ENCODE data around the gene POLR3C. TPM values are rescaled to one million over a fixed set of nuclear protein-coding genes. Genes with fewer than 3 reads are reported as not detected.
"Not testable (repeated sequence)": the region's sequence is repeated elsewhere in the genome, so short reads cannot be mapped to it uniquely, and the experiment has no call there.

Gene POLR3C
- total RNA-seq, 2 experiments from 2014 or later = 38.2 to 39.4 TPM

- no peak for TF ChIP-seq CTCF (IDR thresholded peaks at IDR 0.05)
- H3K36me3 Mint-ChIP-seq (ENCODE audit: low read depth) = peaks cover 9% of the 10 kb centered on the region
- peaks cover 49% of the 10 kb centered on the region for H3K4me1 Mint-ChIP-seq (ENCODE audit: low read depth)
- H3K27me3 Mint-ChIP-seq = no peaks in the 10 kb centered on the region
- ATAC-seq = no peak
- DNase-seq = no peak
- CTCF ChIA-PET = interaction anchor here (1.5 to 4.7 kb wide), 2 partner anchors 18 to 40 kb away, joined by 5 to 19 read pairs; partner anchors contain the start of gene NUDT17
- no peak overlapping the region for H3K4me3 Mint-ChIP-seq
- H3K9me3 Mint-ChIP-seq = no peaks in the 10 kb centered on the region
- no peak overlapping the region for H3K27ac Mint-ChIP-seq
- POLR2A ChIA-PET = interaction anchor here (1.5 kb wide), 1 partner anchor 10 kb away, joined by 3 read pairs; no protein-coding TSS in a partner anchor
- intact Hi-C loops (cut with micrococcal nuclease) = no loop called here
These were observed 19.6 kb upstream of the POLR3C start for GRCh38 chr1:145804235-145805045.

- H3K9me3 Mint-ChIP-seq = no peaks in the 10 kb centered on the region
- ChIA-PET POLR2A (interaction anchor here (1.5 kb wide), 1 partner anchor 10 kb away, joined by 3 read pairs; no protein-coding TSS in a partner anchor), CTCF (interaction anchor here (0.9 to 4.7 kb wide), 3 partner anchors 19 to 40 kb away, joined by 4 to 19 read pairs (median 5); partner anchors contain the start of gene NUDT17)
- no peak overlapping the region for H3K27ac Mint-ChIP-seq
- peaks cover 45% of the 10 kb centered on the region for H3K4me1 Mint-ChIP-seq (ENCODE audit: low read depth)
- ATAC-seq (no peak), DNase-seq (no peak)
- peaks cover 5% of the 10 kb centered on the region for H3K36me3 Mint-ChIP-seq (ENCODE audit: low read depth)
- H3K4me3 Mint-ChIP-seq = no peak overlapping the region
- H3K27me3 Mint-ChIP-seq = no peaks in the 10 kb centered on the region
- intact Hi-C loops (cut with micrococcal nuclease) = no loop called here
- no peak for TF ChIP-seq CTCF (IDR thresholded peaks at IDR 0.05)
These were observed 18.9 kb upstream of the POLR3C start for GRCh38 chr1:145805057-145805456.

- DNase-seq (no peak), ATAC-seq (no peak)
- Mint-ChIP-seq H3K4me1 (ENCODE audit: low read depth) (peaks cover 39% of the 10 kb centered on the region), H3K9me3 (no peaks in the 10 kb centered on the region), H3K27me3 (no peaks in the 10 kb centered on the region), H3K36me3 (ENCODE audit: low read depth) (peaks cover 5% of the 10 kb centered on the region), H3K27ac (no peak overlapping the region), H3K4me3 (no peak overlapping the region)
- intact Hi-C loops (cut with micrococcal nuclease) = no loop called here
- CTCF ChIA-PET = interaction anchor here (1.2 to 4.7 kb wide), 4 partner anchors 10 to 85 kb away, joined by 3 to 19 read pairs (median 4); partner anchors contain the start of gene NUDT17
- POLR2A ChIA-PET = interaction anchor here (1.6 kb wide), 1 partner anchor 18 kb away, joined by 4 read pairs; the partner anchor contains the start of genes POLR3C and RNF115
- no peak for TF ChIP-seq CTCF (IDR thresholded peaks at IDR 0.05)
These were observed 17.6 kb upstream of the POLR3C start for GRCh38 chr1:145806408-145806807.

- intact Hi-C loops (cut with micrococcal nuclease) = no loop called here
- TF ChIP-seq CTCF (IDR thresholded peaks at IDR 0.05) = no peak
- H3K27ac Mint-ChIP-seq = no peak overlapping the region
- H3K4me3 Mint-ChIP-seq = no peak overlapping the region
- POLR2A ChIA-PET = interaction anchor here (1.6 kb wide), 1 partner anchor 17 kb away, joined by 4 read pairs; the partner anchor contains the start of genes POLR3C and RNF115
- no peaks in the 10 kb centered on the region for H3K27me3 Mint-ChIP-seq
- CTCF ChIA-PET = interaction anchor here (1.2 to 1.6 kb wide), 3 partner anchors 11 to 85 kb away, joined by 3 to 4 read pairs (median 4); no protein-coding TSS in a partner anchor
- peaks cover 3% of the 10 kb centered on the region for H3K36me3 Mint-ChIP-seq (ENCODE audit: low read depth)
- no peak for ATAC-seq
- H3K4me1 Mint-ChIP-seq (ENCODE audit: low read depth) = peaks cover 36% of the 10 kb centered on the region
- no peak for DNase-seq
- no peaks in the 10 kb centered on the region for H3K9me3 Mint-ChIP-seq
These were observed 17.2 kb upstream of the POLR3C start for GRCh38 chr1:145806844-145807243.

- intact Hi-C loops (cut with micrococcal nuclease); H3K36me3 Mint-ChIP-seq (ENCODE audit: low read depth); H3K27ac Mint-ChIP-seq; POLR2A ChIA-PET; CTCF ChIA-PET; H3K4me3 Mint-ChIP-seq; DNase-seq; H3K27me3 Mint-ChIP-seq; H3K9me3 Mint-ChIP-seq; ATAC-seq: not testable (repeated sequence)
- peaks cover 19% of the 10 kb centered on the region for H3K4me1 Mint-ChIP-seq (ENCODE audit: low read depth)
These were observed 10.8 kb upstream of the POLR3C start for GRCh38 chr1:145812977-145813810.

- H3K4me1 Mint-ChIP-seq (ENCODE audit: low read depth) = peaks cover 18% of the 10 kb centered on the region
- H3K4me3 Mint-ChIP-seq; H3K27me3 Mint-ChIP-seq; CTCF ChIA-PET; intact Hi-C loops (cut with micrococcal nuclease); H3K36me3 Mint-ChIP-seq (ENCODE audit: low read depth); H3K9me3 Mint-ChIP-seq; POLR2A ChIA-PET; H3K27ac Mint-ChIP-seq; DNase-seq: not testable (repeated sequence)
- peak; percentile 48 for ATAC-seq
These were observed 5.9 kb upstream of the POLR3C start for GRCh38 chr1:145818095-145818494.

GRCh38 chr1:145822779-145823331 is 1.1 kb upstream of the POLR3C start:
- ChIA-PET POLR2A (interaction anchor here (0.7 to 1.1 kb wide), 2 partner anchors 24 to 44 kb away, joined by 3 read pairs; no protein-coding TSS in a partner anchor), CTCF (interaction anchor here (1.3 kb wide), 1 partner anchor 23 kb away, joined by 5 read pairs; the partner anchor contains the start of gene NUDT17)
- DNase-seq; H3K27me3 Mint-ChIP-seq; intact Hi-C loops (cut with micrococcal nuclease); H3K9me3 Mint-ChIP-seq: not testable (repeated sequence)
- peak; percentile 24 for ATAC-seq
- Mint-ChIP-seq H3K4me1 (ENCODE audit: low read depth) (peaks cover 33% of the 10 kb centered on the region), H3K27ac (peak overlapping the region; percentile 82), H3K4me3 (peak overlapping the region; percentile 62), H3K36me3 (ENCODE audit: low read depth) (peaks cover 34% of the 10 kb centered on the region)

All from activated CD8-positive, alpha-beta T cell treated with anti-CD3 and anti-CD28 coated beads for 36 hours (primary cell).